ENCODE data around the gene HNRNPUL1.
A peak's percentile ranks its signal among the peaks of the same experiment; 100 is the strongest.

DNA sequence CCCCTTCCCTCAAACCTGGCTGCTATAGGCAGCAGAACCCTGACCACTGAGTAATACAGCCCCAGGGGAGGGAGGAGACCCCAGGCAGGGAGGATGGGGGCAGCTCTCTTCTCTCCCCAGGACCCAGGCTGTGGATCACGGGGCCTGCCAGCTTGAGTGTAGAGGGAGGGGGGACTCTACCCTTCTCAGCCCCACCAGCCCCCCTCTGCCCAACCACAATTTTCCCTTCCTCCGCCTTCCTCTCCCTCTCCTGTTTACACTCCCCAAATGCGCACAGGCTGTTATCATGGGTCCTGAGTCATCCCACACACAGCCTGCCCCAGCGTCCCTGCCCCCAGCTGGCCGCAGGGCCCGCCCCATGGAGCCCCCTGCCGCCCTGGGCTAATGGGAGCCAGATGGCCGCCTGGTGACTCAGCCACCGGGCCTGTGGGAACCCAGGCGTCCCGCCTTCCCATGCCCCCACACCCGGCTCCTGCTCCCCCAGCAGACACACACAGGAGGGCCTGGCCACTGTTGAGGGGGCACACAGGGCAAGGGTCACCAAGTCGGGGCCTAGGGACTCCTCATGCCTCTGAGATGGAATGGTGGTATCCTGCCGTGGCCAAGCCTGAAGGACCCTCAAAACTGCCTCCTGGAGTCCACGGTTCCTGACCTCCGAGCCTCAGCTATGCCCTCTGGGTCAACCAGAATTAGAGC lies 59.4 kb downstream of the HNRNPUL1 start:
- TF ChIP-seq EZH2 (IDR thresholded peaks at IDR 0.05) (no peak), POLR2AphosphoS5 (IDR thresholded peaks at IDR 0.05; ENCODE audit: borderline replicate concordance, low read depth, low read length) (peak; percentile 50)
